Activated T-helper 1 cell treated with anti-CD3 and anti-CD28 coated beads, Interleukin-12 subunit alpha, Interleukin-12 subunit beta, Interleukin-2, Interleukin-4 antibody, amounts not matched to agents 30 ng/mL and 10 ng/mL and 1 ng/mL, durations not matched to agents 14 hours and 24 hours and 36 hours (primary cell): Measurements from ENCODE around the gene MARCHF3. TPM values are rescaled to one million over a fixed set of nuclear protein-coding genes. Genes with fewer than 3 reads are reported as not detected.
"Not testable (repeated sequence)": the region's sequence is repeated elsewhere in the genome, so short reads cannot be mapped to it uniquely, and the experiment has no call there.

Experiments used
- DNase-seq: peaks from one replicate; pipeline ENCODE4 v3.0.0; 2021; ENCODE audit warnings: low spot score
- H3K27ac Mint-ChIP-seq: one replicate; pipeline ENCODE4 v1.8.0; 2021; ENCODE audit warnings: mild to moderate bottlenecking, mixed read lengths
- H3K27me3 Mint-ChIP-seq: one replicate; pipeline ENCODE4 v1.8.0; 2022; ENCODE audit warnings: mild to moderate bottlenecking, moderate library complexity, mixed read lengths; ENCODE audit not compliant: insufficient read depth
- H3K36me3 Mint-ChIP-seq: one replicate; pipeline ENCODE4 v1.8.0; 2021; ENCODE audit warnings: low read depth, mixed read lengths
- H3K4me1 Mint-ChIP-seq: one replicate; pipeline ENCODE4 v1.8.0; 2021; ENCODE audit warnings: low read depth, mixed read lengths
- H3K4me3 Mint-ChIP-seq: one replicate; pipeline ENCODE4 v1.8.0; 2021; ENCODE audit warnings: mild to moderate bottlenecking, moderate library complexity, mixed read lengths
- H3K9me3 Mint-ChIP-seq: one replicate; pipeline ENCODE4 v1.8.0; 2021; ENCODE audit warnings: mixed read lengths
- intact Hi-C: fragments of 100-400 bp; cut with micrococcal nuclease; formaldehyde crosslinking; loops from one replicate; pipeline ENCODE4 v1.15.1; 2024
- total RNA-seq: library from RNA; stranded (reverse); gene quantifications from 2 replicates; pipeline ENCODE4 v1.2.3, GENCODE V29; 2022

The MARCHF3 gene
- total RNA-seq, 1 donor from 2014 or later, result 5.9 TPM

- no peak for DNase-seq
- intact Hi-C loops, result no loop called here
- peaks cover 4% of the 10 kb centered on the region for H3K9me3 Mint-ChIP-seq
- no peaks in the 10 kb centered on the region for H3K4me1 Mint-ChIP-seq
- H3K27ac Mint-ChIP-seq, result no peak overlapping the region
- no peak overlapping the region for H3K4me3 Mint-ChIP-seq
- H3K27me3 Mint-ChIP-seq, result no peaks in the 10 kb centered on the region
- H3K36me3 Mint-ChIP-seq, result peaks cover 6% of the 10 kb centered on the region
These were observed 129.6 kb downstream of the MARCHF3 start for GRCh38 chr5:126900796-126901195.

- intact Hi-C loops, result no loop called here
- peaks cover 11% of the 10 kb centered on the region for H3K9me3 Mint-ChIP-seq
- no peak overlapping the region for H3K4me3 Mint-ChIP-seq
- H3K36me3 Mint-ChIP-seq, result peaks cover 6% of the 10 kb centered on the region
- H3K4me1 Mint-ChIP-seq, result no peaks in the 10 kb centered on the region
- no peaks in the 10 kb centered on the region for H3K27me3 Mint-ChIP-seq
- no peak for DNase-seq
- H3K27ac Mint-ChIP-seq, result no peak overlapping the region
These were observed 130.9 kb downstream of the MARCHF3 start for GRCh38 chr5:126899476-126899875.

GRCh38 chr5:126897851-126898630 is 132.3 kb downstream of the MARCHF3 start:
- Mint-ChIP-seq H3K36me3 (peaks cover 5% of the 10 kb centered on the region), H3K9me3 (peaks cover 12% of the 10 kb centered on the region), H3K27me3 (no peaks in the 10 kb centered on the region), H3K4me1 (no peaks in the 10 kb centered on the region), H3K27ac (no peak overlapping the region), H3K4me3 (no peak overlapping the region)
- intact Hi-C loops, result no loop called here
- DNase-seq, result no peak

GRCh38 chr5:126896170-126896702 is 134.1 kb downstream of the MARCHF3 start:
- no peak overlapping the region for H3K4me3 Mint-ChIP-seq
- no peak for DNase-seq

GRCh38 chr5:126895712-126896111 is 134.6 kb downstream of the MARCHF3 start:
- H3K4me1 Mint-ChIP-seq, H3K9me3 Mint-ChIP-seq, H3K4me3 Mint-ChIP-seq, H3K36me3 Mint-ChIP-seq, intact Hi-C loops, DNase-seq, H3K27me3 Mint-ChIP-seq, H3K27ac Mint-ChIP-seq: not testable (repeated sequence)

More at GRCh38 chr5:126896170-126896702, 134.1 kb downstream of the MARCHF3 start:
- no peaks in the 10 kb centered on the region for H3K4me1 Mint-ChIP-seq
- H3K27me3 Mint-ChIP-seq, result no peaks in the 10 kb centered on the region
- no peaks in the 10 kb centered on the region for H3K36me3 Mint-ChIP-seq
- intact Hi-C loops, result no loop called here
- no peak overlapping the region for H3K27ac Mint-ChIP-seq
- peaks cover 8% of the 10 kb centered on the region for H3K9me3 Mint-ChIP-seq

GRCh38 chr5:126890414-126890813 is 139.9 kb downstream of the MARCHF3 start:
- H3K27me3 Mint-ChIP-seq, DNase-seq, H3K27ac Mint-ChIP-seq, H3K36me3 Mint-ChIP-seq, H3K4me1 Mint-ChIP-seq, H3K4me3 Mint-ChIP-seq, intact Hi-C loops, H3K9me3 Mint-ChIP-seq: not testable (repeated sequence)

- Mint-ChIP-seq H3K4me1 (no peaks in the 10 kb centered on the region), H3K9me3 (no peaks in the 10 kb centered on the region), H3K36me3 (no peaks in the 10 kb centered on the region), H3K27ac (no peak overlapping the region), H3K27me3 (no peaks in the 10 kb centered on the region), H3K4me3 (no peak overlapping the region)
- intact Hi-C loops, result no loop called here
- DNase-seq, result no peak
These were observed 142.2 kb downstream of the MARCHF3 start for GRCh38 chr5:126888175-126888574.

GRCh38 chr5:126884269-126884819 is 146.0 kb downstream of the MARCHF3 start:
- intact Hi-C loops, result no loop called here
- Mint-ChIP-seq H3K4me3 (no peak overlapping the region), H3K9me3 (no peaks in the 10 kb centered on the region)

GRCh38 chr5:126883564-126884245 is 146.7 kb downstream of the MARCHF3 start:
- intact Hi-C loops, result no loop called here
- no peak overlapping the region for H3K4me3 Mint-ChIP-seq

More at GRCh38 chr5:126884269-126884819, 146.0 kb downstream of the MARCHF3 start:
- no peak overlapping the region for H3K27ac Mint-ChIP-seq
- no peak for DNase-seq
- H3K27me3 Mint-ChIP-seq, result no peaks in the 10 kb centered on the region
- peaks cover 1% of the 10 kb centered on the region for H3K36me3 Mint-ChIP-seq
- no peaks in the 10 kb centered on the region for H3K4me1 Mint-ChIP-seq

GRCh38 chr5:126881821-126882600 is 148.3 kb downstream of the MARCHF3 start:
- Mint-ChIP-seq H3K4me3 (no peak overlapping the region), H3K27me3 (no peaks in the 10 kb centered on the region), H3K4me1 (no peaks in the 10 kb centered on the region), H3K9me3 (no peaks in the 10 kb centered on the region), H3K27ac (no peak overlapping the region), H3K36me3 (peaks cover 4% of the 10 kb centered on the region)
- DNase-seq, result no peak
- intact Hi-C loops, result no loop called here

More at GRCh38 chr5:126883564-126884245, 146.7 kb downstream of the MARCHF3 start:
- Mint-ChIP-seq H3K36me3 (peaks cover 1% of the 10 kb centered on the region), H3K9me3 (no peaks in the 10 kb centered on the region), H3K27me3 (no peaks in the 10 kb centered on the region), H3K4me1 (no peaks in the 10 kb centered on the region), H3K27ac (no peak overlapping the region)
- DNase-seq, result no peak

- Mint-ChIP-seq H3K27me3 (no peaks in the 10 kb centered on the region), H3K9me3 (no peaks in the 10 kb centered on the region), H3K27ac (no peak overlapping the region), H3K36me3 (peaks cover 5% of the 10 kb centered on the region), H3K4me3 (no peak overlapping the region), H3K4me1 (no peaks in the 10 kb centered on the region)
- intact Hi-C loops, result no loop called here
- no peak for DNase-seq
These were observed 151.7 kb downstream of the MARCHF3 start for GRCh38 chr5:126878634-126879033.

- Mint-ChIP-seq H3K27me3 (no peaks in the 10 kb centered on the region), H3K4me1 (no peaks in the 10 kb centered on the region), H3K4me3 (no peak overlapping the region), H3K36me3 (peaks cover 5% of the 10 kb centered on the region), H3K27ac (no peak overlapping the region), H3K9me3 (no peaks in the 10 kb centered on the region)
- no peak for DNase-seq
- intact Hi-C loops, result no loop called here
These were observed 152.3 kb downstream of the MARCHF3 start for GRCh38 chr5:126878085-126878484.
